GM21423 (cell line): Measurements from ENCODE around the gene AKAP13.
"Not testable (repeated sequence)": the region's sequence is repeated elsewhere in the genome, so short reads cannot be mapped to it uniquely, and the experiment has no call there.

ENCODE experiments used
- ATAC-seq: cut with Tn5 transposase; IDR thresholded peaks from one replicate; pipeline ENCODE4 v1.9.1; 2021; ENCODE audit warnings: mild to moderate bottlenecking, moderate library complexity; ENCODE audit not compliant: unreplicated experiment

AKAP13 gene

GRCh38 chr15:85642693-85643066 lies 262.3 kb downstream of the AKAP13 start:
- no peak for ATAC-seq

DNA sequence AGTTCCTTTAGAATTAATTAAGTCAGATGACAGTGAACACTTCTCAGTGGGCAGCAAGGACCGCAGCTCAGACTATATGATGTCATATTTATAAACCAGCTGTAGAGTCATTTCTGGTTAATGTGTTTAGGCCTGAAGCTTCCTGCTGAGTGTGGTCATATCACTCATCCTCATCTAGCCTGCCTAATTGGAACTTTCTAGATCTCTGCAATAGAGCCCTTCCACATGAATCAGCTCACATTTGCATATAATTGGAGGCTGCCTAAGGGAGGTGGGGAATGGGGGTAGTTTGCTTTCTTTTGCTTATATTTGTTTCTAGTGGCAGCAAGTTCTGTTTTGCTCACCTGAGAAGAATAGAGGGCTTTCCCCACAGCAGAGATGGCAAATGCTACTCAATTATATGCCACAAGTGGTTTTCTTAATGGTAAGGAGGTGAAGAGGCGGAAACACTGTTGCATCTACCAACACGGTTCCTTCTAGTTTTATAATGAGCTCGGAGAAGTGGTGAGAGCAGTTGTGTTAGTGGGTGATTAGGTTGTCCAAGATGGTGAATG lies 266.2 kb downstream of the AKAP13 start:
- ATAC-seq: peak; percentile 94

GRCh38 chr15:85649372-85649771 lies 269.0 kb downstream of the AKAP13 start:
- ATAC-seq: no peak

GRCh38 chr15:85651548-85651947 lies 271.1 kb downstream of the AKAP13 start:
- ATAC-seq: no peak

DNA sequence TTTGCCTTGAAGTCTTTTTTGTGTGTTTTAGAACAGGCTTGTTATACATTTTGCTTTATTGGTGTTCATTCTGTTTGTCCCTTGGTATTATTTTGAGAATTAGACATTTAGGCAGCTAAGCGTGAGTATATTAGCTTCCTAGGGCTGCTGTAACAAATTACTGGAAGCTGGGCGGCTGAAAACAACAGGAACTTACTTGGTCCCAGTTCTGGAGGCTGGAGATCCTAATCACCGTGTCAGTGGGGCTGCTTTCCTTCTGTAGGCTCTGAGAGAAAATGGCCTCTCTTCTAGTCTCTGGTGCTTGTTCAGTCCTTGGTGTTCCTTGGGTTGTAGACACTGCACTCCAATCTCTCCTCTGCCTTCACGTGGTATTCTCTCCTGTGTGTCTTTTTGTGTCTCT lies 272.1 kb downstream of the AKAP13 start:
- no peak for ATAC-seq

- no peak for ATAC-seq
These were observed 276.7 kb downstream of the AKAP13 start for GRCh38 chr15:85657132-85657531.

DNA sequence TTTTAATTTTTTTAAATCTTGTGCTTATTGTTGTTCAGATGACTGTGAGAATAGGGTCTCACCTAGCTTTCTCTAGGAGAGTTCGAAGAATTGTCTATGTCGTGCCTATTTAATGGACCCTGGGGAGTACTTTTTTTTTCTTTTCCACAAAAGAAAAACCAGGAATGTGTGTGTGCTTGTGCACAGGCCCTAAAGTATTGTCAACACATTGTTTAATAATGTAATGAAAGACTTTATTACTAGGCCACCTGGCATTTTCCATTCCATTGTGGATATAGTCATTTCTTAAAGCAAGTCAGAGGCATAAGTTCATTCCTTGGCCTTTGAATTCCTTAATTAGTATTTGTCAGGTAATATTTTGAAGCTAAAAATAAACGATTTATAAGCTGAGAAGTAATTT lies 278.4 kb downstream of the AKAP13 start:
- ATAC-seq: no peak

GRCh38 chr15:85661859-85662258 lies 281.5 kb downstream of the AKAP13 start:
- ATAC-seq: no peak

GRCh38 chr15:85665677-85666076 lies 285.3 kb downstream of the AKAP13 start:
- ATAC-seq: not testable (repeated sequence)

GRCh38 chr15:85667491-85668424 lies 287.4 kb downstream of the AKAP13 start:
- peak; percentile 96 for ATAC-seq

GRCh38 chr15:85671156-85671555 lies 290.8 kb downstream of the AKAP13 start:
- no peak for ATAC-seq

GRCh38 chr15:85672332-85673084 lies 292.1 kb downstream of the AKAP13 start:
- no peak for ATAC-seq

GRCh38 chr15:85673326-85673725 lies 292.9 kb downstream of the AKAP13 start:
- ATAC-seq: no peak

- no peak for ATAC-seq
These were observed 296.1 kb downstream of the AKAP13 start for GRCh38 chr15:85676342-85677098.

DNA sequence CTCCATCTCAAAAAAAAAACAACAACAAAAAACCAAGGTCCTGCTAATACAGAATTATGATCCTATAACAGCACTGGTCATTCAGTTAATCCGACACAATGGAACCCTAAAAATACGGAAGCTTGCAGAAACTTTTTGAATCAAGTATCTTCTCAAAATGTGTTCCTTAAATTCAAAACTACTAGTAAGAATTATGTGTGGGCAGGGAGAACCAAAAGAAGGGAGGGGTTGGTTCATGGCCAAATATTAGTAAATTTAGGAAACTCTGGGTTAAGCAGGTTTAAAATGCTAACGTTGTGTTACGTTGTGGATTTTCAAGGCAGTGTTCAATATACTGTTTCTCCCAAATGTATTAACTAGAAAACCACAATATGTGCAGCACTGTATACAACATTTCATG lies 298.8 kb downstream of the AKAP13 start:
- ATAC-seq: no peak

DNA sequence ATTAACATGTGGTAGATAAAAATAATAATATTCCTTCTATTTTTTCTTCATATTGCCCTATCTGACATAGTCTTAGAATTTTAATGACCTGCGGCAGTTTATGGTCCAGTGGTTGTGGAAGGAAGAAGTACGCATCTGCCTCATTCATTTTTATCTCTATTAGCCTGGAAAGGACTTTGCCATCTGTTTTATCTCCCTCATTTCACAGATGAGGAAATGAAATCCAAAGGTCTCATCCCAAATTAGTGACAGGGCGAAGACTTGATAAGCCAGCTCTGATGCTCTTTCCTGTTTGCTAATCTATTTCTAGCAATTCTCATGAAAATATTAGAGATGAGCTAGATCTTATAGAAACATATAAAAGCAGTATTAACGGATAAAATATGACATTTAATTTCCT lies 301.0 kb downstream of the AKAP13 start:
- no peak for ATAC-seq

DNA sequence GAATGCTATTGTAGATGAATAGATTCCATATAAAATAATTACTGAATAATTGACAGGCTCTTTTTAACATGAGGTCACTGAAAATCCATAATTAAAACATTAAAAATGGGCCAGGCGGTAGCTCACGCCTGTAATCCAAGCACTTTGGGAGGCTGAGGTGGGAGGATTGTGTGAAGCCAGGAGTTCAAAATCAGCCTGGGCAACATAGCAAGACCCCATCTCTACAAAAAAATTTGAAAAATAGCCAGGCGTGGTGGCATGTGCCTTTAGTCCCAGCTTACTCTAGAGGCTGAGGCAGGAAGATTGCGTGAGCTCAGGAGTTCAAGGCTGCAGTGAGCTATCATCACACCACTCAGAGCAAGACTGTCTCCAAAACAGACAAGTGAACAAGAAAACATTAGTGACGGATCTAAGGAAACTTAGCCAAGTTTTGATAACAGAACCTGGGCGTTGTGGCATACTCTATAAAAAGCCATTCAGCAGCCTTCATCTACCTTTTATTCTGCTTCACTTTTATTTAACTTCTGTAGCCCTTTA lies 303.8 kb downstream of the AKAP13 start:
- ATAC-seq: no peak

GRCh38 chr15:85685356-85685755 lies 305.0 kb downstream of the AKAP13 start:
- no peak for ATAC-seq

DNA sequence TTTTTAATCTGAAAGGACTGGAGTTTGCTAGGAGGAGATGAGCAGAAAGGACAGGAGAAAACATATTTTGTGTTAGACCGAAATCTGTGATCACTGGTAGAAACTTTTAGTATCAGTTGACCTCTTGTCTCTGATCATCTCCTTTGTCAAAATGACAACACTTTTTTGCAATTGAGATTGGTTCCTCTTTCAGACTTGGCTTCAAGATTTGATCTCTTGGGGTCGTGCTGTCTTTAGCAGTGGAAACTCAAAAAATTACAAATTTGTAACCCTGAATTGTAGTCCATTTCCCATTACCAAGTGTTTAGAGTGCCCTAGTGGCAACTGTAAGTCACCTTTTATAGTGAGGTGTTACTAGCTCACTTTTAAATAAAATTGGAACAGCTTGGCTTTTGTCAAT lies 306.9 kb downstream of the AKAP13 start:
- no peak for ATAC-seq

DNA sequence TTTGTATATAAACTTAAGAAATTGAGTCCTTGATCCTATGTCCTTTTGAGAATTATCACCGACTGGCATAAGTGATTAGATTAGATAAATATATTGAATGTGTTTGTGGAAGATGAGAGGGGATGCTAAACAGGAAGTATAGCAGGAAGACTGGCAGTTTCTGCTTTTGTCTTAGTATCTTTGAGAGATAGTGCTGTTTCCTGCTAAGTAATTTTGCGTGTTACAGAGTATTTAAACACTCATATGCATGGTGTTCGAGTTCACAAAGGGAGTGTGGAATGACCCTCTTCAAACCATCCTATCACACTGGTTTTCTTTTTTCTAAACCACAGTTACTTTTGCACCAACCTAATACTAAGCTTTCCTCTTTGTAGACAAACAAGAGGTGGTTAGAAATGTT lies 308.3 kb downstream of the AKAP13 start:
- no peak for ATAC-seq

GRCh38 chr15:85689729-85690128 lies 309.3 kb downstream of the AKAP13 start:
- peak; percentile 30 for ATAC-seq
